A673 (cell line): Measurements from ENCODE around the gene APOC1.

Experiments used
- CTCF ChIP-seq: fragments of 300-800, 200-600 bp; sonication (generic); conservative IDR thresholded peaks from 2 replicates; pipeline ENCODE4 v1.5.1; 2017; ENCODE audit warnings: low read depth, mild to moderate bottlenecking, antibody characterized with exemption, low read length, moderate library complexity, mixed read lengths
- EZH2 ChIP-seq: fragments of 200-600 bp; sonication (generic); IDR thresholded peaks from 2 replicates; pipeline ENCODE4 v1.6.1; 2017; ENCODE audit warnings: borderline replicate concordance, low read depth, mild to moderate bottlenecking, mixed read lengths, antibody characterized with exemption, low read length; ENCODE audit not compliant: poor library complexity, severe bottlenecking

GRCh38 chr19:44874317-44874716, 40.1 kb upstream of the APOC1 start:
- TF ChIP-seq CTCF (no peak), EZH2 (no peak)
